HL-60 (cell line): ENCODE data around the gene CALR3.

ENCODE experiments used
- CTCF ChIP-seq: IDR thresholded peaks from one replicate; pipeline ENCODE4 v1.5.1; 2011; ENCODE audit warnings: low read length, control low read depth, inconsistent platforms; ENCODE audit not compliant: insufficient read depth
- GABPA ChIP-seq: IDR thresholded peaks from 2 replicates; pipeline ENCODE4 v1.6.1; 2012; ENCODE audit warnings: low read depth
- POLR2AphosphoS5 ChIP-seq: IDR thresholded peaks from 2 replicates; pipeline ENCODE4 v1.6.1; 2012; ENCODE audit warnings: low read depth
- REST ChIP-seq: IDR thresholded peaks from 2 replicates; pipeline ENCODE4 v1.6.1; 2012; ENCODE audit warnings: low read depth; ENCODE audit not compliant: insufficient replicate concordance
- SPI1 ChIP-seq: IDR thresholded peaks from 2 replicates; pipeline ENCODE4 v1.6.1; 2012; ENCODE audit warnings: low read depth, mild to moderate bottlenecking, borderline replicate concordance

- TF ChIP-seq GABPA (no peak), CTCF (no peak), POLR2AphosphoS5 (no peak), REST (no peak), SPI1 (no peak)
These were observed 31.5 kb upstream of the CALR3 start for GRCh38 chr19:16527334-16527935.
